Measurements from ENCODE around the gene PTGES.
A peak's percentile ranks its signal among the peaks of the same experiment; 100 is the strongest.
"Not testable (repeated sequence)": the region's sequence is repeated elsewhere in the genome, so short reads cannot be mapped to it uniquely, and the experiment has no call there.

The PTGES gene, protein sequence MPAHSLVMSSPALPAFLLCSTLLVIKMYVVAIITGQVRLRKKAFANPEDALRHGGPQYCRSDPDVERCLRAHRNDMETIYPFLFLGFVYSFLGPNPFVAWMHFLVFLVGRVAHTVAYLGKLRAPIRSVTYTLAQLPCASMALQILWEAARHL

DNA sequence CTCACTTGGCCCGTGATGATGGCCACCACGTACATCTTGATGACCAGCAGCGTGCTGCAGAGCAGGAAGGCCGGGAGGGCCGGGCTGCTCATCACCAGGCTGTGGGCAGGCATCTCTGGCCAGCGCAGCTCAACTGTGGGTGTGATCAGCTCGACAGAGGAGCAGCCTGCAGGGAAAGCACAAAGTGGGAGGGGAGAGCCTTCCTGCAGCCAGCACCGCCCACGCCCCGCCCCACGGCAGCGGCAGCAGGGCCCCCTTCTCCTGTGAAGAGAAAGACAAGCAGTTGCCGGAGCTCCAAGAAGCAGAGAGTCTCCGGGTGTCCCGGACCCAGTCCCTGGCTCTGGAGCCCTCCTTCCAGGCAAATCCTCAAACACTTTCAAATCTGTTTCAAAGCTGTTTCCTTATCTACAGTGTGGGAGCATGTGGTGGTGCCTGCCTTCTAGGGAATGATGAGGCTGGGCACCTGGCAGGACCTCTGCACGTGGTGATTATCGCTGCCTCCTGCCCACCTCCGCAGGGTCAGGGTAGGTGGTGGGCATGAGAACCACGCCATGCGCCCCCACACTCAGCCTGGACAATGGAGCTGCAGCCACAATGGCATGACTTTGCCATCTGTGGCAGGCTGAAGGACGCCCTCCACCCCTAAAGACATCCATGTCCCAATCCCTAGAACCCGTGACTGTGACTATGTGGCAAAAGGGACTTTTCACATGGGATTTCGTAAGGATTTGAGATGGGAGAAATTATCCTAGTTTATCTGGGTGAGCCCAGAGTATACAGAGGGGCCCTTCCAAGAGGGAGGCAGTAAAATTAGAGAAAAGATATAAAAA, at the start of gene PTGES:
Gene PTGES (minus strand): TSS at position 143 of the 830 bp plus-strand sequence. CDS start 30 bp downstream, at position 113.
- peak; percentile 27 to 39 for DNase-seq (ENCODE audit: low read depth in 2 of 2)

DNA sequence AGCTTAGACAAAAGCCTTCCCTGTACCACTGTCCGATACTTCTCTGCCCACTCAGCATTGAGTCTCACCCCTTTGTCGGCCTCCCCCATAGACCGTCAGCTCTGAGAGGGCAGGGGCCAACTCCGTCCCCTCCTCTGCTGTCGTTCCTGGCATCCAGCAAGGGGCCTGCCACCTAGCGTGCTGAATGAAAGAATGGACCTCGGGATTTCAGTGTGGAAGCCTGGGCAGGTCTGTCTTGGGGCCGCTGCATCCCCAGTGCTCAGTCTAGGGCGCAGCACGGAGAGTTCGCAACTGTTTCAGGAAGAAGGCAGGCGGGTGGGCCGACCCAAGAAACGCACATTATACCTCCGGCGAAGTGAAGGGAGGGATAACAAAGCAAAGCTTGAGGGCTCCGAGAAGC, 48.7 kb upstream of the PTGES start:
- no peak for DNase-seq (ENCODE audit: low read depth in 2 of 2)

DNA sequence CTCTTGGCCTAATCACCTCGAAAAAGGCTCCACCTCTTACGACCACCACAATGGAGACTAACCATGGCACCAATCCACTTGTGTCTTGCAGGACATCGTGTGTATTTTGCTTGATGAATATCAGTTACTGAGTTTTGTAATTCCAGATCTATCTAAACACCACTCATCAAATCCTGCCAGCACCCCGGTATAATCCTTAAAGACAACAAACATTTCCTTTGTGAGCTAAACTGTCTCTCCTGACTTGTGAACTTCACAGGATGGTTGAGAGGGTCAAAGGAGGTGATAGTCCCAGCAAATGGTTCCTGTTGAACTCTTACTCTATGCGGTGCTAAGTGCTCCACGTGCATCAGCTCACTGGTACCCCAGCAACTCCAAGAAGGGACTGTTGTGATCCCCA, 46.1 kb upstream of the PTGES start:
- no peak for DNase-seq (ENCODE audit: low read depth in 2 of 2)

DNA sequence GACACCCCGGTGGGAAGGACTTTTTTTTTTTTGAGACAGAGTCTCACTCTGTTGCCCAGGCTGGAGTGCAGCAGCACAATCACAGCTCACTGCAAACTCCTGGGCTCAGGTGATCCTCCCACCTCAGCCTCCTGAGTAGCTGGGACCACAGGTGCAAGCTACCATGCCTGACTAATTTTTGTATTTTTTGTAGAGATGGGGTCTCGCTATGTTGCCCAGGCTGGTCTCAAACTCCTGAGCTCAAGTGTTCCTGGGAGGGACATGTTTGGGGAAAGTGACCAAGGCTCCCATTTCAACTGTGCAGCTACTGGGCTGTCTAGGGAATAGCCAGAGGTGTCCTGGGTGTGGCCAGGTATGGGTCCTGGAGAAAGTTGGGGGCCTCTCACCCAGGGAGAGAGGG, 43.2 kb upstream of the PTGES start:
- DNase-seq (ENCODE audit: low read depth in 2 of 2) = not testable (repeated sequence)

DNA sequence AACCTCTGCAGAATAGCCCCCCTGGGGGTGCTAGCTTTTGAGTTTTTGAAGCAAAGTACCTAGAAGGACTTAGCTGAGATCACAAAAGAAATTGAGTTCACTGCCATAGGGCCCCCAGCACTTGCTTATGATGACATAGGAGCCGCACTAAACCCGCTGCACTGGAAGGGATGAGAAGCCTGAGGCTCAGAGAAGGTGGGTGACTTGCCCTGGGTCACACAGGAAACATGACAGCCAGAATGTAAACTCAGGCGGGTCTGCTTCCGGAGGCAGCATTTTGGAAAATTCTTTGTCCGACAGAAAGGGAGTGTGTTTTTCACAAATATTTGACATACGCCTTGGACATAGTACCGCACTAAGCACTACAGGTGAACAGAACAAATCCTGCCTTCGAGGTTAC, 41.7 kb upstream of the PTGES start:
- no peak for DNase-seq (ENCODE audit: low read depth in 2 of 2)

DNA sequence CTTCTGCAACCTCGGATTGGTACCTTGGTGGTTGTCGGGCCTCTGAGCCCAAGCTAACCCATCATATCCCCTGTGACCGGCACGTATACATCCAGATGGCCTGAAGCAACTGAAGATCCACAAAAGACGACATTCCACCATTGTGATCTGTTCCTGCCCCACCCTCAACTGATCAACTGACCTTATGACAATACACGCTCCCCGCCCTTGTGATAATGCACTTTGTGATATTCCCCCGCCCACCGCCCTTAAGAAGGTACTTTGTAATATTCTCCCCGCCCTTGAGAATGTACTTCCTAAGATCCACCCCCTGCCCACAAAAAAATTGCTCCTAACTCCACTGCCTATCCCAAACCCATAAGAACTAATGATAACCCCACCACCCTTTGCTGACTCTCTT, 33.6 kb upstream of the PTGES start:
- no peak for DNase-seq (ENCODE audit: low read depth in 2 of 2)

DNA sequence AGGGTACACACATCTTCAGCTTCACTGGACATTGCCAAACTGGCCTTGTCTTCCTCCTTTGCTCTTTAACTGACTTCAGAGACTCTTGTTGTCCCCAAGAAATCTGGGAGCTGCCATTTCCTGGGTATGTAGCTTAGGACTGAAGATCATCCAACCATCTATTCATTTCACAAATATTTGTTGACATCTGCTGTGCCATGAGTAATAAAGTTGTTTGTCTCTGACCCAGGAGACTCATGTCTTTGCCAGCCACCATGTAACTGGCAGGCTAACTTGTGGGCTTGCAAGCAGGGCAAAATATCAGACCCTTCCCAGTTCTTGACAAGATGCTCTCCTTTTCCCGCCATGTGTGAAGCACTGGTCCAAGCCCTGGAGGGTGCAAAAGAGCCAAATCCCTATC, 33.0 kb upstream of the PTGES start:
- no peak for DNase-seq (ENCODE audit: low read depth in 2 of 2)

DNA sequence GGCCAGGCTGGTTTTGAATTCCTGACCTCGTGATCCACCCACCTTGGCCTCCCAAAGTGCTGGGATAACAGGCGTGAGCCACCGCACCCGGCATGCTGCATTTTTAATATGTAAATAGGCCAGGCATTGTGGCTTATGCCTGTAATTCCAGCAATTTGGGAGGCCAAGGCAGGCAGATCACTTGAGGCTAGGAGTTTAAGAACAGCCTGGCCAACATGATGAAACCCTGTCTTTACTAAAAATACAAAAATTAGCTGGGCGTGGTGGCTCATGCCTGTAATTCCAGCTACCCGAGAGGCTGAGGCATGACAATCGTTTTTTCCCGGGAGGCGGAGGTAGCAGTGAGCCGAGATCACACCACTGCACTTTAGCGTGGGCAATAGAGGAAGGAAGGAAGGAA, 32.1 kb upstream of the PTGES start:
- DNase-seq (ENCODE audit: low read depth in 2 of 2) = not testable (repeated sequence)

DNA sequence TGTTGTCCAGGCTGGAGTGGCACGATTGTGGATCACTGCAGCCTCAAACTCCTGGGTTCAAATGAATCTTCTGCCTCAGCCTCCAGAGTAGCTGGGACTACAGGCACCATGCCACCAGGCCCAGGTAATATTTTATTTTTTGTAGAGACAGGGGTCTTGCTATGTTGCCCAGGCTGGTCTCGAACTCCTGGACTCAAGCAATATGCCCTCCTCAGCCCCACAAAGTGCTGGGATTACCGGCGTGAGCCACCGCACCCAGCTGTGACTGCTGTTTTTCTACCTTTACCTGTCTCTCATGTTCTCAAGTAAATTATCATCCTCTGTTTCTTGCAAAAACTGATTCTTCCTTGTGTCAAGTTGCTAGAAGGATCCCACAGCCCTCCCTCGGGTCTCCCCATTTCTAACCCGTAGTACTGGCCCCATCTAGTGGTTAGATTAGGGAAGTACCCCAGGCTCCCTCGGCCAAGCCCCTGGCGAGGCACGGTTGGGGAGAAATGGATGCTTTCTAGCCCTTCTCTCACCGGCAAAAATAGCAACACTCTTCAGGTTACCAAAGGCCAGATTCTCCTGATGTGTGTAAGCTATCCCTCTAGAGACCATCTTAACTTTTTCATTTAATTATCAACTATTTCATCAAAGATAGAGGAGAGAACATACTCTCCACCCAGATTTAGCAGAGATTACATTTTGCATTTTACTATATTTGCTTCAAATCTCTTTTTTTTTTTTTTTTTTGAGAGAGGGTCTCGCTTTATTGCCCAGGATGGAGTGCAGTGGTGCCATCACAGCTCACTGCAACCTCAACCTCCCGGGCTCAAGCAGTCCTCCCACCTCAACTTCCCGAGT, 30.9 kb upstream of the PTGES start:
- peak; percentile 58 to 77 for DNase-seq (ENCODE audit: low read depth in 2 of 2)

DNA sequence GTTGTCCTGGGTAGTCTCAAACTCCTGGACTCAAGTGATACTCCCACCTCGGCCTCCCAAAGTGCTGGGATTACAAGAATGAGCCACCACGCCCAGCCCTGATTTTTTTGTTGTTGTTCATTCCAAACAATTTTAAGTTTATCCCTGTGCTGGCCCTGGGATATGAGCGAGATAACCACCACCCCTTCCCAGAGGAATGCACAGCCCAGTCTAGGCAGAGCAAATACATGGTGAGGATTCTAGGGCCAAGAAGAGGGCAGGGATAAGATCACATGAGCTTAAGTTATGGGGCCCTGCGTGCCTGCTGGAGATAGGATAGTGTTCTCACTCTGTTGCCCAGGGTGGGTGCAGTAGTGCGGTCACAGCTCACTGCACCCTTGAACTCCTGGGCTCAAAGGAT, 29.1 kb upstream of the PTGES start:
- DNase-seq (ENCODE audit: low read depth in 2 of 2) = no peak

DNA sequence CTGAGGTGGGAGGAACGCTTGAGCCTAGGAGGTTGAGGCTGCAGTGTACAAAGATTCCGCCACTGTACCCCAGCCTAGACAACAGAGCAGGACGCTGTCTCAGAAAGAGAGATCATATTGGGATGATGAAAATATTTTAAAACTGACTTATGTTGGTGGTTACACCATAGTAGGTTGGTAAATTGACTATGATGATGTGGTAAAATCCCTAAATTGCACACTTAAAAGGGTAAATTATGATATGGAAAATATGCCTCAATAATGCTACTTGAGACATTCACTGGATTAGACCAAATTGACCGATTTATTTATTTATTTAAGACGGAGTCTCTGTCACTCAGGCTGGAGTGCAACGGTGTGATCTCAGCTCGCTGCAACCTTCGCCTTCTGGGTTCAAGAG, 28.3 kb upstream of the PTGES start:
- no peak for DNase-seq (ENCODE audit: low read depth in 2 of 2)

DNA sequence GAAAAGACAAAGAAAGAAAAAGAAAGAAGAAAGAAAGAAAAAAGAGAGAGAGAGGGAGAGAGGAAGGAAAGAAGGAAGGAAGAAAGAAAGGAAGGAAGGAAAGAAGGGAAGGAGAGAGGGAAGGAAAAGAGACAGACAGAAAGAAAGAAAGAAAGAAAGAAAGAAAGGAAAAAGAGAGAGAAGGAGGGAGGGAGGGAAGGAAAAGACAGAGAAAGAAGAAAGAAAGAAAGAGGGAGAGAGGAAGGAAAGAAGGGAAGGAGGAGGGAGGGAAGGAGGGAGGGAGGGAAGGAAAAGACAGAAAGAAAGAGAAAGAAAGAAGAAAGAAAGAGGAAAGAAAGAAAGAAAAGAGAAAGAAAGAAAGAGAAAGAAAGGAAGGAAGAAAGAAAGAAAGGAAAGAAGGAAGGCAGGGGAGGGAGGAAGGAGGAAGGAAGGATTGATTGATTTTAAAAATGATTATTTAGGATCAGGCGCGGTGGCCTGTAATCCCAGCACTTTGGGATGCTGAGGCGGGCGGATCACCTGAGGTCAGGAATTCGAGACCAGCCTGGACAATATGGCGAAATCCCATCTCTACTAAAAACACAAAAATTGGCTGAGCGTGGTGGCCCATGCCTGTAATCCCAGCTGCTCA, 26.8 kb upstream of the PTGES start:
- DNase-seq (ENCODE audit: low read depth in 2 of 2) = no peak

DNA sequence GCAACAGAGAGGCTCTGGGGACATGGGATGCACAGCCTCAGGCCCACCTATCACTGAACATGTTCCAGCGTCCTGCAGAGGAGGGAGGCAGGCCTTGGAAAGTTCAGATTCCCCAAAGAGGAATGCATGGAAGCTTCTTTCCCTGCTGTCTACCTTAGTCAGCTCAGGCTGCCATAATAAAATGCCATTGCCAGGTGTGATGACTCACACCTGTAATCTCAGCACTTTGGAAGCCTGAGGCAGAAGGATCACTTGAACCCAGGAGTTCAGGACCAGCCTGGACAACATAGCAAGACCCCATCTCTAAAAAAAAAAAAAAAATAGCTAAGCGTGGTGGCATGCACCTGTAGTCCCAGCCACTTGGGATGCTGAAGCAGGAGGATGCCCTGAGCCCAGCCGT, 25.6 kb upstream of the PTGES start:
- no peak for DNase-seq (ENCODE audit: low read depth in 2 of 2)

DNA sequence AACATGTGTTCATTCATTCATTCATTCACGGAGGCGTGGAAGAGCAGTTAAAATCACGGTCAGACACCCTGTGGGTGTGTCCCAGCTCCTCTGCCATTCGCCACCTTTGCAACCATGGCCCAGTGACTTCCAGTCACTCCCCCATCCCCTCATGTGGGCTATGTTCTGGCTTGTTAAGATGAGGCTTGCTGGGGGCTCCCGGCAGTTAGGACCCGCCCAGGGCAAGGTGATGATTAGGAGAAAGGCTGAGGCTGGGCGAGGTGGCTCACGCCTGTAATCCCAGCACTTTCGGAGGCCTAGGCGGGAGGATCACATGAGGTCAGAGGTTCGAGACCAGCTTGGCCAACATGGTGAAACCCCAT, 24.9 kb upstream of the PTGES start:
- no peak for DNase-seq (ENCODE audit: low read depth in 2 of 2)

DNA sequence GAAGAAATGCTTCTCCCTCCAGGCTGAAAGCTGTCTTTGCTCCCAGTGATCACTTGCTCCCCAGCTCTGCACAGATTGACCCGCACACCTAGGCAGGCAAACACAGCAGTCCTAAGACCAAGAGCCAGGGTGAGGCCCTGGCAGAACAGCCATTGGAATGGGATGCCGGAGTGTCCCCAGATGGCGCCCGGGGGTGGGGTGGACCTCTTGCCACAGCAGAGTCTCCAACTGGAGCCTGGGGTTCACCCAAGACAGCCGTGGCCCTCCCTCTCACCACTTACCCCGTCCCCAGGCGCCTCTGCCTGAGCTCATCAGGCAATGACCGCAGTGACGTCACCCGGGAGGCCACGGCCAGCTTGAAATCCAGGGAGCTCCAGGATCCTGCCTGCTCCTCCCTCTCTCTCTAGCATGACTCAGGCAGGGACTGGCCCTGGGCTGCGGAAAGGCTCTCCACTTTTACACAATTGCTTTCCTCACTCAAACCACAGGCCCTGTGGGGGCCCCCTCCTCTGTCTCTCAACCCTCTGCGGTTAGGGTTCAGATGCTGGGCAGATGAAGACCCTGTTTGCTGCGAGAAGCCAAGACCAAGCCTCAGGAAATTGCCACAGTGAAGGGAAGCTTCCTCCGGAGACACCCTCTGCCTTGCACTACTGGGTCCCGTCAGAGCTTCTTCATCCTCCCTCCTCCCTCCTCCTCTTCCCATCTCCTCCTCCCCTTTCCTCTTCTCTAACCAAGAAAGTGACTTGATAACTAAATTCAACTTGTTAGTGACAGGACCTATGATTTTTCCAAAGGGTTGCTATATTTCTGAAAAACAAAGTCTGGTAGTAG, 24.3 kb upstream of the PTGES start:
- peak in 1 of 2 donors; percentile 60 for DNase-seq (ENCODE audit: low read depth in 2 of 2)

DNA sequence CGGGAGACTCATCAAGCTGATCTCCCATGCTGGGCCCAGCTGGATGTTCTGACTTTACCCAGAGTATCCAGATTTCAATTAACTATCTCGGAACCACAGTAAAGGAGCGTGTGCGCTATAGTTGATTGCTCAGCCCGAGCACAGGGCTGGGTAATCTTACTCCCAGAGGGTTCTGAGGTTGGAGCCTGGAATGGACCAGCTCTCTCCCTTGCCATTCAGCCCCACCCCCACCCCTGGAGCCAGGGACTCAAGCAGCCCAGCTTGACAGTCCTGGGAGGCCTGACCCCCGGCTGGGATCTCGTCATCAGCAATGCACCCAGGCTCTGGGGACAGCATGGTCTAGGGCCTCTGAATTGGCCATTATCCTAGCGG, 23.7 kb upstream of the PTGES start:
- DNase-seq (ENCODE audit: low read depth in 2 of 2) = no peak

DNA sequence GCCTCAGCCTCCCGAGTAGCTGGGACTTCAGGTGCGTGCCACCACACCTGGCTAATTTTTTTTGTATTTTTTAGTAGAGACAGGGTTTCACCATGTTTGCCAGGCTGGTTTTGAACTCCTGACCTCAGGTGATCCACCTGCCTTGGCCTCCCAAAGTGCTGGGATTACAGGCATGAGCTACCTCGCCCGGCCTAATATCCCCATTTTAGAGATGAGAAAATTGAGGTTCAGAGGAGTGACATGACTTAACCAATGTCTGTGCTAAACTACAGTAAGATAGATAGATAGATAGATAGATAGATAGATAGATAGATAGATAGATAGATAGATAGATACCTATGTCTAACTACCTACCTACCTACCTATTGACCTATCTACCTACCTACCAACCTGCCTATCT, 23.3 kb upstream of the PTGES start:
- DNase-seq (ENCODE audit: low read depth in 2 of 2) = not testable (repeated sequence)

DNA sequence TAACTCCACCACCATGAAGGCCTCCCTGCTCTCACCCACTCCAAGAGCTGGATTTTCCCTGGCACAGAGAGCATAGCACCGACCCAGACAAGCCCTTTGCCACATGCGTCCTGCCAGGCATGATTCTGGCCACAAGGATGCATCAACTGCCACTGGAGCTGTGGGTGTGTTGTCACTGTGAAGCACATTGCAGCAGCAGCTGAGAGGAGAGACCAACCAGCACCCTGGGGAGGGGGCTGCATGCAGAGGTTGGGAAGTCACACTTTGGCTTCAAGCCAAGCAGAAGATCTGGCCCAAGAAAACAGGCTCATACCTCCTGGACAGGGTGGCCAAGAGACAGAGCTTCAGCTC, 22.6 kb upstream of the PTGES start:
- no peak for DNase-seq (ENCODE audit: low read depth in 2 of 2)

DNA sequence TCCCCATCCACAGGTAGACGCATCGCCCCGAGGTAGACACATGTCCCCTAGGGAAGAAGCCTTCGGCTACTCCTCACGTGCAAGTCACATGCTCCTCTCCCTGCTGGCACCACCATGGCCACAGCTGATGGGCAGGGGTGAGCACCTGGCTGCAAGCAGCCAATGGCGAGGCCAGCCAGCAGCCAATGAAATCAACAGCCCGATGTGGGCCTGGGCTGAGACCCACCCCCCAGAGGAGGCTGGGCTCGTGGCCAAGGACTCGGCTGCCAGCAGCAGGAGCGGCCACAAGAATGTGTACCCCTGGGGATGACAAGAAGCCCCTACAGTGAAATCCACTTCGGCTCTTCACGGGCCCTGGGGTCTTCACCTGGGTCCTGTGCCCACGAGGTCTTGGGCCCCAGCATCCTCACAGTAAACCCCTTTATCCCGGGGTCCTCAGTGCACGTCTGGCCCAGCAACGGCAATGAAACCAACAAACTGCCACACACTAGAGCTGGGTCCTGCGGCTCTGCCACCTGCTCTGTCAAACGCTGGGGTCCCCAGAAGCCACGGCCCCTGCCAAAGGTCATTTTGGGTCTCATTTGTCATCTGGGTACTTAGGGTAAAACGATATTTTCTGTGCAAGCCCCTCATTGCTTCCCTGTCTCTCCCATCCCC, 22.1 kb upstream of the PTGES start:
- no peak for DNase-seq (ENCODE audit: low read depth in 2 of 2)

DNA sequence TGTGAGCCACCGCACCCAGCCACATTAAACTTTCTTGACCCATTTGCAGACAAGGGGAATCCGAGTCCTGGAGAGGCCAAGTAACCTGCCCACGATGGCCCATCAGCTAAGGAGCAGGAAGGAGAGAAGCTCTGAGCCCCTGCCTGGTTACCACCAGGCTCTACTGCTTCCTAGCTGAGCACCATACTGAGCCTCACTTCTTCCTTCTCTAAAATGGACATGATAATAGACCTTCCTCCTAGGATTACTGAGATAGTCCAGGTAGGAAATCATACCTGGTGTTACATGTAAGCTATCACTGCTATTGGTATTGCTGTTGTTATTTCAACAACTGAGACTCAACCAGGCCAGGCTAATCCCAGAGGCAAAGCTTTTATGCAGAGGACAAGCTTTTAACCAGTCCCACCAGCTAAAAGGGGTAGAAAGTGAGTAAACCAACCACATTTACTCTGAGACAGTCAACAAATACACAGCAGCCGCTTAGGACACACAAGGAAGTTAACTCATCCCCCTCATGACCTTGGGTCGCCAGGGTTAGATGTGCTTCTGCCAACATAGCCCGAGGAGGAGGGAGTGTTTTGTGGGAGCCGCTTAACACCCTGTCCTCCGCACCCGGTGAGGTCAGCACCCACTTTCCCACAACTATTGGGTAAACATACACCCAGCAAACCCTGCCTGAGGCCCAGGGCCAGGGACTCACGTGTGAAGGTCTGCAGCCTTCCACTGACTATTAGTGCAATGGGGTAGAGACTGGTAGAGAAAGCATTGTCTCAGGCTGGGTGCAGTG, 20.6 kb upstream of the PTGES start:
- DNase-seq (ENCODE audit: low read depth in 2 of 2) = no peak

Measured in activated CD4-positive, alpha-beta T cell treated with anti-CD3 and anti-CD28 coated beads for 24 hours (primary cell).